GM18909 (cell line): ENCODE measurements around the gene ZNF547.
"Not testable (repeated sequence)": the region's sequence is repeated elsewhere in the genome, so short reads cannot be mapped to it uniquely, and the experiment has no call there.

Experiments
- ATAC-seq: cut with Tn5 transposase; IDR thresholded peaks from one replicate; pipeline ENCODE4 v1.9.1; 2021; ENCODE audit warnings: mild to moderate bottlenecking; ENCODE audit not compliant: unreplicated experiment, poor library complexity

The ZNF547 gene

GRCh38 chr19:57366776-57367175, 3.4 kb downstream of the ZNF547 start:
- no peak for ATAC-seq

DNA sequence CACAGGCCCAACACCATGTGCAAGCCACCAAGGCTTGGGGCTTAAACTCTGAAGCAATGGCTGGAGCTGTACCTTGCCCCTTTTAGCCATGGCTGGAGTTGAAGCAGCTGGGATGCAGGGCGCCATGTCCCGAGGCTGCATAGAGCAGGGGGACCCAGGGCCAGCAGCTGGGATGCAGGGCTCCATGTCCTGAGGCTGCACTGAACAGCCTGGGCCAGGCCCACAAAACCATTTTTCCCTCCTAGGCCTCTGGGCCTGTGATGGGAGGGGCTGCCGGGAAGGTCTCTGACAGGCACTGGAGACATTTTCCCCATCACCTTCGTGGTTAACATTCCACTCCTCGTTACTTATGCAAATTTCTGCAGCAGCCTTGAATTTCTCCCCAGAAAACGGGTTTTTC, 10.8 kb downstream of the ZNF547 start:
- no peak for ATAC-seq

DNA sequence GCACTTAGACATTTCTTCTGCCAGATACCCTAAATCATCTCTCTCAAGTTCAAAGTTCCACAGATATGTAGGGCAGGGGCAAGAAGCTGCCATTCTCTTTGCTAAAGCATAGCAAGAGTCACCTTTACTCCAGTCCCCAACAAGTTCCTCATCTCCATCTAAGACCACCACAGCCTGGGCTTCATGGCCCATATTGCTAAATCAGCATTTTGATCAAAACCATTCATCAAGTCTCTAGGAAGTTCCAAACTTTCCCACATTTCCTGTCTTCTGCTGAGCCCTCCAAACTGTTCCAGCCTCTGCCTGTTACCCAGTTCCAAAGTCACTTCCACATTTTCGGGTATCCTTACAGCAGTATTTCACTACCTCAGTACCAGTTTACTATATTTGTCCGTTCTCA, 11.3 kb downstream of the ZNF547 start:
- ATAC-seq = not testable (repeated sequence)

- ATAC-seq = no peak
Measured at GRCh38 chr19:57376151-57376550, 12.8 kb downstream of the ZNF547 start.

GRCh38 chr19:57377498-57378146, 14.3 kb downstream of the ZNF547 start:
- ATAC-seq = no peak

GRCh38 chr19:57380923-57381322, 17.6 kb downstream of the ZNF547 start:
- ATAC-seq = no peak

DNA sequence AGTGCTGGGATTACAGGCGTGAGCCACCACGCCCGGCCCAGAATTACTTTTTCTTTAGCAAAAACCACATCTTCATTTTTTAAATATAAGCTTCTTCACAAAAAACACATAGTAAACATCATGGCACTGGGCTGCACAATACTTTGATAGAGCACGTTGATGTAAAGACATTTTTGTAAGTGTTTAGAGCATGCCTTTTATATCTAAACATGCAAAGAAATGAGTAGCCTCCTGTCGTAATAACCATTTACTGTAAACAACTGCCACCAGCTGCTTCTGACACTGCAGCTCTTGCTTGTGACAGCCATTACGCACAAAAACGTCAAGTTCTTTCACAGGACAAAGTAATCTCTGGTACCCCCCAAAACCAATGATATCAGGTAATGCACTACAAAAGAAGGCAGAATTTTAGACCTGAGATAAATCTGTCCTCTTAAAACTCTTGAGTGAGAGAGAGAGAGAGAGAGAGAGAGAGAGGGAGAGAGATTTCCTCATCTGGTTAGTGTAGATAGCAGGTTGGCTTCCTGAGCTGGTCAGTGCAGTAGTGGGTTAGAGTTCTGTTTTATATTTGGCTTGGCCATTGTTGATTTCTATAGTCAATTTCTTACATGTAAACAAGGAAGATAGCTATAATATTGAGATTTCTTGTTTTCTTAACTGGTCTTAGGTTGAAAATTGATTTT, 19.6 kb downstream of the ZNF547 start:
- no peak for ATAC-seq

GRCh38 chr19:57389194-57389729, 25.9 kb downstream of the ZNF547 start:
- no peak for ATAC-seq

GRCh38 chr19:57389730-57390598, 26.6 kb downstream of the ZNF547 start, which contains the start of gene ZNF548:
ZNF548 (plus strand) TSS chr19:57389854; CDS start chr19:57390100, 246 bp downstream.
- ATAC-seq = peak; percentile 98

DNA sequence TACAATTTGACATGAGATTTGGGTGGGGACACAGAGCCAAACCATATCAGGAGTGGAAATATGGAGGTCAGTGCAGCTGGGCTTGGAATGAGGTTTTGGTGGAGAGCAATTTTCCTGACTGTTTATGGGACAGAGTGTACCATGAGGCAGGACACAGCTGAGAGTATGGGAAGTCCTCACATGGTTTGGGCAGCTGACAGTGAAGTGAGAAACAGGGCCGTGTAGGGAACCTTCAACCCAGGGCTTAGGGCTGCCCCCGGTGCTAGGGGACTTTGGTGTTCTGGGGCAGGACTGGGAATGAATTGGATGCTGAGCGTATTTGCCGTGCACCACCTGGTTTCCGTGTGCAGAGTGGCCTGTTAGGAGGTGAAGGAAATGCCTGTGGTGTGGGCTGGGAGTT, 32.4 kb downstream of the ZNF547 start:
- no peak for ATAC-seq

DNA sequence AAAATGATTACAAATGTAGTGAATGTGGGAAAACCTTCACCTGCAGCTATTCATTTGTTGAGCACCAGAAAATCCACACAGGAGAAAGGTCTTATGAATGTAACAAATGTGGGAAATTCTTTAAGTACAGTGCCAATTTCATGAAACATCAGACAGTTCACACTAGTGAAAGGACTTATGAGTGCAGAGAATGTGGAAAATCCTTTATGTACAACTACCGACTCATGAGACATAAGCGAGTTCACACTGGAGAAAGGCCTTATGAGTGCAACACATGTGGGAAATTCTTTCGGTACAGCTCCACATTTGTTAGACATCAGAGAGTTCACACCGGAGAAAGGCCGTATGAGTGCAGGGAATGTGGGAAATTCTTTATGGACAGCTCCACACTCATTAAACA, 35.5 kb downstream of the ZNF547 start:
- ATAC-seq = no peak

DNA sequence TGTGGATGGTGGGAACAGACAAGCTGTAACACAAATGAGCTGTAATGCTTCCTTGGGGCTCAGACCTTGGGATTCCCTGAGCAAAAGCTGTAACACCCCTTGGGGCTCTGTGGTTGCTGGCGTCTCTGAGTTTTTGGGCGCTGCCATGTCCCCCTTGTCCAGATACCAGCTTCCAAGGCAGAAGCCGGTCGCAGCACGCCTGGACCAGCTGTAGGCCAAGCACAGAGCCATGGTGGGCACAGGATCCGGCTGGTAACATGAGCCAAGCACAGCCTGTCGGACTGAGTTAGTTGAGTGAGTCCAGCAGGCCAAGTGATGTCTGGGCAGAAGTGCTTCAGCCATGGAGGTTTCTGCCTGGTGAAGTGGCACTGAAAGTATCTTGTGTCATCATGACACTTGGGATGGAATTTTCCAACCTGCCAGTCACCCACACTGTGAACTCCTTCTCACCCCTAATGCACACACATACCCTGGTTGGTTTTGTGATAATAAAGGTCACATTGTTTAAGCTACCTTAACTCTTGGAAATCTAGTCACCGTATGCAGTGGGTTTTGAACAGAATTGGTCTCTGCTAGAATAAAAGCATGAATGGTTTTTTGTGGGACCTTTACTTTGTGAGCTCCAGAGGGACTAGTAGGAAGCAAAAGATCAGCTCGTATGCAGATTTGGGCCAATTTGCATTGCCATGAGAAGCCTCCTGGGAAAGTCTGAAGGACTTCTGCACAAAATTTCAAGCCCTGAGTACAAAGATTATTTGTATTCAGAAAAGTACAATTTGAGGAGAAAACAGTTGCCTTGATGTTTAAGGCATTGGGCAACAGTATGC, 40.6 kb downstream of the ZNF547 start:
- ATAC-seq = no peak

DNA sequence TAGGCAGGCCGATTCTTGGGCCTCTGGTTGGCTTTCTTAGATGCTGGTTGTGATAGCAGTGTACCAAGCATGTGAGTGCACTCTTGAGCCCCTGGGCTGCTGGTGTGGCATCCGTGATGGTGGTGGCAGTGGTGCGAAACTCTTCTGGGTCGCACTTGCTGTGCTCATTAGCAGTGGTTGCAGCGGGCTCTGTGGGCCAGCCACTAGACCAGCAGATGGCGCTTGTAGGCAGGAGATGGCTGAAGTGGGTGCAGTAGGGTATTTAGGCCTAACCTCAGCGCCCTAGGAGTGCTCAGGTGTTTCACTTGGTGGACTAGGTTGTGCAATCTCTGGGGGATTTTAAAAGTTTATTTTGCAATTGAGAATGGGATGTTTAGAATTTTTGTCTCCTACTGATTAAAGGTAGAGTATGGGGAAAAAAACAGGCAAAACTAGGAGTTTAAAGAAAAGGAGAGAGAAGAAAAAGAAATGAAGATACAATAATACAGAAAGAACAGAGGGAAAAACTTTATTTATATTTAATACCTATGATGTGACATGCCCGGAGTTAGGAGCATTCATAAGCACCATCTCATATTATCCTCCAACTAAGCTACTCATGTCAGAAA, 43.3 kb downstream of the ZNF547 start:
- no peak for ATAC-seq

- ATAC-seq = peak; percentile 98
Measured at GRCh38 chr19:57410877-57411671, 47.7 kb downstream of the ZNF547 start, which contains the start of gene ZNF17. ZNF17 (plus strand) TSS chr19:57411161; CDS start chr19:57413616, 2,455 bp downstream.

GRCh38 chr19:57419439-57419838, 56.1 kb downstream of the ZNF547 start:
- ATAC-seq = no peak

DNA sequence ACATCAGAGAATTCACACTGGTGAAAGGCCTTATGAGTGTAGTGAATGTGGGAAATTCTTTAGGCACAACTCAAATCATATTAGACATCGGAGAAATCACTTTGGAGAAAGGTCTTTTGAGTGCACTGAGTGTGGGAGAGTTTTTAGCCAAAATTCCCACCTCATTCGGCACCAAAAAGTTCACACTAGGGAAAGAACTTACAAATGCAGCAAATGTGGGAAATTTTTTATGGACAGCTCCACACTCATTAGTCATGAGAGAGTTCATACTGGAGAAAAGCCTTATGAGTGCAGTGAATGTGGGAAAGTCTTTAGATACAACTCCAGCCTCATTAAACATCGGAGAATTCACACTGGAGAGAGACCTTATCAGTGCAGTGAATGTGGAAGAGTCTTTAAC, 57.7 kb downstream of the ZNF547 start:
- ATAC-seq = no peak
